NB4 (cell line): Measurements from ENCODE around the gene MRPL54.

ENCODE experiments used
- DNase-seq: peaks from one replicate; pipeline ENCODE4 v3.0.0; 2010; ENCODE audit warnings: low read depth
- H3K4me3 ChIP-seq: one replicate; pipeline ENCODE4 v1.5.1; 2011; ENCODE audit warnings: mild to moderate bottlenecking, low read depth, low read length, moderate library complexity
- MYC ChIP-seq: IDR thresholded peaks from 2 replicates; pipeline ENCODE4 v1.6.1; 2011; ENCODE audit warnings: low read depth, low read length
- POLR2A ChIP-seq: IDR thresholded peaks from 2 replicates; pipeline ENCODE4 v1.6.1; 2011; ENCODE audit warnings: mild to moderate bottlenecking; ENCODE audit not compliant: insufficient read length; ENCODE audit errors: extremely low read depth
- TF ChIP-seq, protein P1 (sequence below): IDR thresholded peaks from 2 replicates; pipeline ENCODE4 v1.6.1; 2011; ENCODE audit warnings: low read depth, low read length
- TF ChIP-seq, protein P2 (sequence below): IDR thresholded peaks from one replicate; pipeline ENCODE4 v1.5.1; 2012; ENCODE audit warnings: low read depth, low read length

The MRPL54 gene

DNA sequence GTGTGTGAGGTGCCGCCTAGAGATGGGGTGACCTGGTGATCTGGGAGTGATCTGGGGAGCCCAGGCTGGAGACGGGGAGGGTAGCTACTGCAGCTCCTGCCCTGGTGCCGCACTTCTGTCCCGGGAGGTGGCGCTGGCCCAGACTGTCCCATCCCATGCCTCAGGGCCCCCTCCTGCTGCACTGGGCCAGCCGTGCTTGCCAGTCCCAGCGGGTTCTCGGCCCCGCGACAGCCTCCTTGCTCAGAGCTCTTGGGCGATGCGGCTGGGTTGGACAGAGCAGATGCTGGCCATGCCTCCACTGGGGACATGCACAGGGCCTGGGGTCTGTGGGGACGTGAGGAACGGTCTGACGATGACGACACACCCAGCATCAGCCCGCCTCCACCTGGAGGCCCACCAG, 7.0 kb downstream of the MRPL54 start:
- TF ChIP-seq MYC (no peak), POLR2A (no peak)
- TF ChIP-seq, protein P1, sequence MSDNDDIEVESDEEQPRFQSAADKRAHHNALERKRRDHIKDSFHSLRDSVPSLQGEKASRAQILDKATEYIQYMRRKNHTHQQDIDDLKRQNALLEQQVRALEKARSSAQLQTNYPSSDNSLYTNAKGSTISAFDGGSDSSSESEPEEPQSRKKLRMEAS: no peak
- TF ChIP-seq, protein P2, sequence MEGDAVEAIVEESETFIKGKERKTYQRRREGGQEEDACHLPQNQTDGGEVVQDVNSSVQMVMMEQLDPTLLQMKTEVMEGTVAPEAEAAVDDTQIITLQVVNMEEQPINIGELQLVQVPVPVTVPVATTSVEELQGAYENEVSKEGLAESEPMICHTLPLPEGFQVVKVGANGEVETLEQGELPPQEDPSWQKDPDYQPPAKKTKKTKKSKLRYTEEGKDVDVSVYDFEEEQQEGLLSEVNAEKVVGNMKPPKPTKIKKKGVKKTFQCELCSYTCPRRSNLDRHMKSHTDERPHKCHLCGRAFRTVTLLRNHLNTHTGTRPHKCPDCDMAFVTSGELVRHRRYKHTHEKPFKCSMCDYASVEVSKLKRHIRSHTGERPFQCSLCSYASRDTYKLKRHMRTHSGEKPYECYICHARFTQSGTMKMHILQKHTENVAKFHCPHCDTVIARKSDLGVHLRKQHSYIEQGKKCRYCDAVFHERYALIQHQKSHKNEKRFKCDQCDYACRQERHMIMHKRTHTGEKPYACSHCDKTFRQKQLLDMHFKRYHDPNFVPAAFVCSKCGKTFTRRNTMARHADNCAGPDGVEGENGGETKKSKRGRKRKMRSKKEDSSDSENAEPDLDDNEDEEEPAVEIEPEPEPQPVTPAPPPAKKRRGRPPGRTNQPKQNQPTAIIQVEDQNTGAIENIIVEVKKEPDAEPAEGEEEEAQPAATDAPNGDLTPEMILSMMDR: no peak
- no peak overlapping the region for H3K4me3 ChIP-seq
- DNase-seq: no peak

DNA sequence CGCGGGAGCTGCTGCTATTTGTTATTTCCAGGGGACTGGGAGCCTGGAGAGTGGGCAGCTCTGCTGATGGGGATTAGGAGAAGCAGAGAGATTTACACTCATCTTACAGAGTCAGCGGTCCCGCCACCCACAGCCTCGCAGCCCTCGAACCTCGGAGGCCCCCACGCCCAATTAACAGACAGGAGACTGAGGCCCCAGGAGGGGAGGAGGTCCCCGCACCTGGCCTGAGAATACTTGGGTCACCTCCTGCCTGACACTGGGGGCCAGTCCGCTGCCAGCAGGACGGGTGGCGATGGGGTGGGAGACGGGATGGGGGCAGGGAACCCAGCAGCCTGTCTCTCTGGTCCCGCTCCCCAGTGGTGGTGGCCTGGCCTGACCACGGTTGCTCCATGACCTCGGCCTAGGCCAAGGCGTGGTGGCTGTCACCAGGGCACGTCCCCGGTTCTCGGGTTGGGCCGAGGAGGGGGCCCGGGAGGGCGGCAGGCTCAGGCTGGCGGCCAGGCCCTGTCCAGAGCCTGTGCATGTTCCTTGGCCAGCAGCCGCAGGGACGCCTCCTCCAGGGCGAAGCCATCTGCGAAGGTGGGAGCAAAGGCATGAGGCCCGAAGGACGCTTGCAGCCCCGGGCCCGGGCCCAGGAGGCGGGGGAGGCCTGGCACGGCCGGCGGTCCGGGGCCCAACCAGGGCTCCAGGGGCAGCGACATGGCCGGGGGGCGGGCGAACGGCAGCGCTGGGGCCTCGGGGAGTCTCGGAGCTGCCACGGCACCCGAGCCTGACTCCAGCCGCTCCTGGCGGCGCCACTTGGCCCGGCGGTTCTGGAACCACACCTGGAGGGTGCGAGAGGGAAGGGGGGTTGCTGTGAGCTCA, 7.9 kb downstream of the MRPL54 start:
- no peak for TF ChIP-seq MYC
- TF ChIP-seq, protein P2: no peak
- TF ChIP-seq, protein P1: no peak
- no peak for DNase-seq
- H3K4me3 ChIP-seq: no peak overlapping the region

DNA sequence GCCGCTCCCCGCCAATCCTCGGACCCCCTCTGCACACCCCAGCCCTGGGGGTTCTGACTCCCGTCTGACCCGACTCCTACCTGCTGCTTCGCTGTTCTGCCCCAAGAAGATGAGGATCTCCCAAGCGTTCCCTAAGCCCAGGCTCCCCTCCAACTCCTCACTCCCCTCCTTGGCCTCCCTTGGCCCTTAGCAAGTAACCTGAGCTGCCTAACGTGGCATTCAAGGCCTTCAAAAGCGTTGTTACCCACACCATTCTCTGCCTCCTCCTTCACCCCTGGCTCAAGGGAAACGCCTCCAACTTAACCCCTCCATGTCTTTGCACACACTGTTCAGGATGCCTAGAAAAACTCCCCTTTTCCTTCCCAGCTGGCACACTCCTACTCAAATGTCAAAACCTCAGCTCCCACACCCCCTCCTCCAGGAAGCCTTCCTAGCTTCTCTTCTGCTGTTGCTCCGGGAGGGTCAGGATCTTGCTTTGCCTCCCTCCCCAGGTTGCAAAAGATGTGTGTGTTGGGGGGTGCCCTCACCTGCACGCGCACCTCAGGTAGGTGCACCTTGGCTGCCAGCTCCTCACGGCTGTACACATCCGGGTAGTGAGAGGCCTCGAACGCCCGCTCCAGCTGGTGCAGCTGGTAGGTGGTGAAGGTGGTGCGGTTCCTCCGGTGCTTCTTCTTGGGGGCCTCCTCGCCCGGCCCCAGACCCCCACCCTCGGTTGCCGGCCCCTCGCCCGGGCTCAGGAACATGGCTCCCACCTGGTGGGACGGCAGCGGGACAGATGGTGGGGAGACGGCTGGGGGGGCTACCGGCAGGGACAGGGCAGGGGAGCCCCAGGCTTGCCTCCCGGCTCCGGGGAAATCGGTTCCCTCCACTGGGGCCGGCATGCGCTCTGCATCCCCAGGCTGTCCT, 8.8 kb downstream of the MRPL54 start:
- TF ChIP-seq MYC (no peak), POLR2A (no peak)
- TF ChIP-seq, protein P1: no peak
- TF ChIP-seq, protein P2: no peak
- no peak for DNase-seq
- H3K4me3 ChIP-seq: no peak overlapping the region

DNA sequence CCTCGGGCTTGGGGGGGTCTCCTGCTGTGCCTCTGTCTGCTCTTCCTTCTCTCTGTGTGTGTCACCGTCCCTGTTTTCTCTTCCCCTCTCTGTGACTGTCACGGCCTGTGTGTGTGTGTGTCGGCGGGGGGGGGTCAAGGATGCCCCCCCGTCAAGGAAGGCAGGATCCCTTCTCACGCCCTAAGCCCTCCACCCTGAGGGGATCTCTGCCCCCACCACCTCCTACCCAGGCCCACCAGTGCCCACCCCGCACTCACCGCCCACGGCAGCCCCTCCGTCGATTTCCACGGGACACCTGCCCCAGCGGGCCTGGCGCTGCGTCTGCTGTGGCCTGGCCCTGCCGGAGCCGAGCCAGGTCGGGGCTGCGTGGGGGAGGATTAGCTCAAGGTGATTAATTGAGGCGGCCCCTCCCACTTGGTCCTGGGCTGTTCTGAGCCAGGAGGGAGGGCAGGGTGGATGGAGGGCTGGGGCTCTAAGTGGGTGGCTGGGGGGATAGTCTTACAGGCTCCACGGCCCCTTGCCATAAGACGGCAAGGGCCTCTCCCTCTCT, 9.5 kb downstream of the MRPL54 start, which contains the start of gene RAX2:
Gene RAX2, minus strand, starts transcription at position 323 of the 550 bp plus-strand sequence. CDS start 486 bp downstream, outside the sequence.
- DNase-seq: no peak
- TF ChIP-seq, protein P1: no peak
- no peak for TF ChIP-seq POLR2A
- TF ChIP-seq, protein P2: no peak
- TF ChIP-seq MYC: no peak
- no peak within 1 kb of the TSS for H3K4me3 ChIP-seq

DNA sequence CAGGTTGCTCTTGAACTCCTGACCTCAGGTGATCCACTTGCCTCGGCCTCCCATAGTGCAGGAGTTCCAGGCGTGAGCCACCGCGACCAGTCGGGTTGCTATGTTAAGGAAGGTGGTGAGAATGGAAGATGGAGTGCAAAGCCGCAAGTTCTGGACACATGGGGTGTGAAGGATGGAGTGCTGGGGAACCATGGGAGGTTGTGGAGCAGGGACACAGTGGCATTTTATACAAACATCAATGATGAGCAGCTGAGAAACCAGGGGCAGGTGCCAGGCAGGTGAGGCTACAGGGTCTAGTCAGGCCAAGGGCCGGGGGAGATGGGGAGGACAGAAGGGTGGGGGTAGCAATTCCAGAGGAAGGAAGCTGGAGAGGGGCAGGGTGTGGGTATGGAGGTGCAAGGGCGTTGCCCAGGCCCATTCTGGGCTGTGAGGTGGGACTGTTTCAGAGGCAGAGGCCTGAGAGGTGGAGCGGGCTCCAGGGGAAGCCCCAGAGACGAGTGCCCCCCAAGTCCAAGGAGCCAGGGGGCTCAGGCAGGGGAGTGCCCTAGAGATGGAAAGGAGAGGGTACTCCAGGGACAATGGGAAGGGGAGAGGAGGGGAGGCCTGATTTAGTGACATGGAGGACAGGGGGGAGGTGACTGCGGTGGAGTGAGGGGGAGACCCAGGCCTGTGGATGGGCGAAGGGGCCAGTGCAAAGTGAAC, 11.5 kb downstream of the MRPL54 start:
- TF ChIP-seq MYC (no peak), POLR2A (no peak)
- TF ChIP-seq, protein P2: no peak
- TF ChIP-seq, protein P1: no peak
- no peak for DNase-seq
- H3K4me3 ChIP-seq: no peak overlapping the region
